Measurements from ENCODE around the gene MAL. TPM values are rescaled to one million over a fixed set of nuclear protein-coding genes. Genes with fewer than 3 reads are reported as not detected.

Gene MAL
- total RNA-seq (2022) (not detected in 2 replicates), Bru-seq, nascent RNA (not detected), BruChase-seq, experiment 1, labeled RNA remaining after a 2-hour chase (not detected), BruChase-seq, experiment 2, labeled RNA remaining after a 6-hour chase (not detected)
- long read RNA-seq, result 0 reads

GRCh38 chr2:95025406-95026319 lies at the start of gene MAL:
Gene MAL (plus strand): TSS chr2:95025708. CDS start chr2:95025793, 85 bp downstream.
- TF ChIP-seq, protein P1, sequence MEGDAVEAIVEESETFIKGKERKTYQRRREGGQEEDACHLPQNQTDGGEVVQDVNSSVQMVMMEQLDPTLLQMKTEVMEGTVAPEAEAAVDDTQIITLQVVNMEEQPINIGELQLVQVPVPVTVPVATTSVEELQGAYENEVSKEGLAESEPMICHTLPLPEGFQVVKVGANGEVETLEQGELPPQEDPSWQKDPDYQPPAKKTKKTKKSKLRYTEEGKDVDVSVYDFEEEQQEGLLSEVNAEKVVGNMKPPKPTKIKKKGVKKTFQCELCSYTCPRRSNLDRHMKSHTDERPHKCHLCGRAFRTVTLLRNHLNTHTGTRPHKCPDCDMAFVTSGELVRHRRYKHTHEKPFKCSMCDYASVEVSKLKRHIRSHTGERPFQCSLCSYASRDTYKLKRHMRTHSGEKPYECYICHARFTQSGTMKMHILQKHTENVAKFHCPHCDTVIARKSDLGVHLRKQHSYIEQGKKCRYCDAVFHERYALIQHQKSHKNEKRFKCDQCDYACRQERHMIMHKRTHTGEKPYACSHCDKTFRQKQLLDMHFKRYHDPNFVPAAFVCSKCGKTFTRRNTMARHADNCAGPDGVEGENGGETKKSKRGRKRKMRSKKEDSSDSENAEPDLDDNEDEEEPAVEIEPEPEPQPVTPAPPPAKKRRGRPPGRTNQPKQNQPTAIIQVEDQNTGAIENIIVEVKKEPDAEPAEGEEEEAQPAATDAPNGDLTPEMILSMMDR (IDR thresholded peaks at IDR 0.05; ENCODE audit: insufficient read depth in 1 of 2, low read depth in 1 of 2, low read length in 1 of 2, severe bottlenecking in 1 of 2, unreplicated experiment in 1 of 2), result no peak
- Histone ChIP-seq H3K9me3 (no peaks in the 10 kb centered on the region), H3K27me3 (replicated peaks; ENCODE audit: control insufficient read depth, insufficient read depth, low read length) (no peaks in the 10 kb centered on the region), H3K36me3 (ENCODE audit: control insufficient read depth, insufficient read depth, low read length) (no peaks in the 10 kb centered on the region), H3K4me3 (ENCODE audit: low read depth, low read length) (no peak within 1 kb of the TSS), H3K4me1 (no peaks in the 10 kb centered on the region)
- intact Hi-C loops (cut with micrococcal nuclease; ENCODE audit: unreplicated experiment), result no loop called here
- no TSS peak for BruUV-seq (replicated peaks)
- H3K4me1 Mint-ChIP-seq (ENCODE audit: low read depth, unreplicated experiment), result no peaks in the 10 kb centered on the region
- DNase-seq, result no peak
- H3K27me3 Mint-ChIP-seq (ENCODE audit: insufficient read depth, unreplicated experiment), result peaks cover 8% of the 10 kb centered on the region
- no peaks in the 10 kb centered on the region for H3K9me3 Mint-ChIP-seq (ENCODE audit: unreplicated experiment)
- no peak within 1 kb of the TSS for H3K4me3 Mint-ChIP-seq (ENCODE audit: unreplicated experiment)
- POLR2A ChIA-PET, result no interaction called here
- H3K36me3 Mint-ChIP-seq (ENCODE audit: insufficient read depth, unreplicated experiment), result no peaks in the 10 kb centered on the region
- CTCF ChIA-PET, result no interaction called here
- H3K27ac Mint-ChIP-seq (ENCODE audit: unreplicated experiment), result no peak within 1 kb of the TSS

DNA sequence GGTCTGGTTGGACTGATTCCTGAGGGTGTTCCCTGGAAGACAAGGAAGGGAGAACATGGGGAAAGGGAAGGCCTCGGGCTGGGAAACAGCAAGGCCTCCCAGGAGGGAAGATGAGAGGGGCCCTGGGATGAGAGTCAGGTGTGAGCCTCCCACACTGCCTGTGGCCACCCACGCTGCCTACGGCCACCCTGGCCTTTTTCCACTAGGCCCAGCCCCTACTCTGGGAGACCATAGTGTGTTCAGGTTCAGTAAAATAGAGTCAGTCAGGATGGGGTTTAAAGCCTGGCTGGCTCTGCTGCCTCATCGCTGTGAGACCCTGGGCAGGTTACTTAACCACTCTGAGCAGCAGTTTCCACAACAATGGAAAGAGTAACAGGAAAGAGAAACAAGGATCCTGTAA lies 47.7 kb upstream of the MAL start:
- intact Hi-C loops (cut with micrococcal nuclease; ENCODE audit: unreplicated experiment), result no loop called here
- no TSS peak for BruUV-seq (replicated peaks)
- CTCF ChIA-PET, result no interaction called here

GRCh38 chr2:94978917-94979316 lies 46.6 kb upstream of the MAL start:
- Histone ChIP-seq H3K36me3 (ENCODE audit: control insufficient read depth, insufficient read depth, low read length) (no peaks in the 10 kb centered on the region), H3K4me1 (no peaks in the 10 kb centered on the region), H3K4me3 (ENCODE audit: low read depth, low read length) (no peak overlapping the region), H3K27me3 (replicated peaks; ENCODE audit: control insufficient read depth, insufficient read depth, low read length) (no peaks in the 10 kb centered on the region; the same call in 1 of the 2 replicates), H3K9me3 (no peaks in the 10 kb centered on the region)
- H3K27me3 Mint-ChIP-seq (ENCODE audit: insufficient read depth, unreplicated experiment), result peaks cover 23% of the 10 kb centered on the region
- ChIA-PET CTCF (no interaction called here), POLR2A (no interaction called here)
- no peak overlapping the region for H3K4me3 Mint-ChIP-seq (ENCODE audit: unreplicated experiment)
- no peaks in the 10 kb centered on the region for H3K36me3 Mint-ChIP-seq (ENCODE audit: insufficient read depth, unreplicated experiment)
- no peak overlapping the region for H3K27ac Mint-ChIP-seq (ENCODE audit: unreplicated experiment)
- intact Hi-C loops (cut with micrococcal nuclease; ENCODE audit: unreplicated experiment), result no loop called here
- TF ChIP-seq, protein P1 (IDR thresholded peaks at IDR 0.05; ENCODE audit: insufficient read depth in 1 of 2, low read depth in 1 of 2, low read length in 1 of 2, severe bottlenecking in 1 of 2, unreplicated experiment in 1 of 2), result no peak
- no peak for DNase-seq
- H3K9me3 Mint-ChIP-seq (ENCODE audit: unreplicated experiment), result no peaks in the 10 kb centered on the region
- BruUV-seq (replicated peaks), result no TSS peak
- no peaks in the 10 kb centered on the region for H3K4me1 Mint-ChIP-seq (ENCODE audit: low read depth, unreplicated experiment)

More for the DNA sequence above, 47.7 kb upstream of the MAL start:
- H3K4me1 ChIP-seq, result no peaks in the 10 kb centered on the region
- Mint-ChIP-seq H3K27ac (ENCODE audit: unreplicated experiment) (no peak overlapping the region), H3K27me3 (ENCODE audit: insufficient read depth, unreplicated experiment) (peaks cover 23% of the 10 kb centered on the region), H3K9me3 (ENCODE audit: unreplicated experiment) (no peaks in the 10 kb centered on the region), H3K4me3 (ENCODE audit: unreplicated experiment) (no peak overlapping the region), H3K36me3 (ENCODE audit: insufficient read depth, unreplicated experiment) (no peaks in the 10 kb centered on the region), H3K4me1 (ENCODE audit: low read depth, unreplicated experiment) (no peaks in the 10 kb centered on the region)
- H3K27me3 ChIP-seq (replicated peaks; ENCODE audit: control insufficient read depth, insufficient read depth, low read length), result no peaks in the 10 kb centered on the region; the same call in 1 of the 2 replicates
- no peak for DNase-seq
- H3K9me3 ChIP-seq, result no peaks in the 10 kb centered on the region
- no peaks in the 10 kb centered on the region for H3K36me3 ChIP-seq (ENCODE audit: control insufficient read depth, insufficient read depth, low read length)
- POLR2A ChIA-PET, result no interaction called here
- H3K4me3 ChIP-seq (ENCODE audit: low read depth, low read length), result no peak overlapping the region
- TF ChIP-seq, protein P1 (IDR thresholded peaks at IDR 0.05; ENCODE audit: insufficient read depth in 1 of 2, low read depth in 1 of 2, low read length in 1 of 2, severe bottlenecking in 1 of 2, unreplicated experiment in 1 of 2), result no peak

Data from Caco-2 (cell line).